GM13976 (cell line): ENCODE measurements around the gene GOLGA6L7.
"Not testable (repeated sequence)": the region's sequence is repeated elsewhere in the genome, so short reads cannot be mapped to it uniquely, and the experiment has no call there.

ENCODE experiments used
- DNase-seq: peaks from one replicate; pipeline ENCODE4 v3.0.0; 2012; ENCODE audit warnings: low spot score
- in situ Hi-C: fragments of 300-500 bp; cut with MboI; formaldehyde crosslinking; loops from one replicate; pipeline ENCODE4 v1.12.0; 2022; ENCODE audit warnings: low sequenced_read_pairs, mixed read lengths, inconsistent platforms; ENCODE audit not compliant: unreplicated experiment
- TF ChIP-seq, protein P1 (sequence below): IDR thresholded peaks from 2 replicates; pipeline ENCODE4 v1.5.1; 2012; ENCODE audit warnings: borderline replicate concordance, mild to moderate bottlenecking; ENCODE audit not compliant: insufficient read depth; ENCODE audit errors: extremely low read depth, missing control alignments, control extremely low read depth

Gene GOLGA6L7

DNA sequence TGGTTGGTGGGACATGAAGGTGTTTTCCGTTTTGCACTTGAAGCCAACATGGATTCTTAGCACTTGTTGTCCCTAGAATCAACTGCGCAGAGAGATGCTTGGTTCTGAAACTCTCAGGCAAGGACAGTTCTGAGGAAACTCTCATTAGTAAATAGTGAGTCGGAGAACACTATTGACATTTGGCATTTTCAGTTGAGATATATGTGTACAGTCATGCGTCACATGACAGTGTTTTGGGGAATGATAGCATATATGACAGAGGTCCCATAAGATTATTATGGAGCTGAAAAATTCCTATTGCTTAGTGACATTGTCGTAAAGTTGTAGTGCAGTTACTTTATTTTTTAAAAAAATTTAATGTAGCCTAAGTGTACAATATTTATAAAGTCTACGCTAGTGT is 43.1 kb upstream of the GOLGA6L7 start:
- in situ Hi-C loops, result no loop called here
- TF ChIP-seq, protein P1, sequence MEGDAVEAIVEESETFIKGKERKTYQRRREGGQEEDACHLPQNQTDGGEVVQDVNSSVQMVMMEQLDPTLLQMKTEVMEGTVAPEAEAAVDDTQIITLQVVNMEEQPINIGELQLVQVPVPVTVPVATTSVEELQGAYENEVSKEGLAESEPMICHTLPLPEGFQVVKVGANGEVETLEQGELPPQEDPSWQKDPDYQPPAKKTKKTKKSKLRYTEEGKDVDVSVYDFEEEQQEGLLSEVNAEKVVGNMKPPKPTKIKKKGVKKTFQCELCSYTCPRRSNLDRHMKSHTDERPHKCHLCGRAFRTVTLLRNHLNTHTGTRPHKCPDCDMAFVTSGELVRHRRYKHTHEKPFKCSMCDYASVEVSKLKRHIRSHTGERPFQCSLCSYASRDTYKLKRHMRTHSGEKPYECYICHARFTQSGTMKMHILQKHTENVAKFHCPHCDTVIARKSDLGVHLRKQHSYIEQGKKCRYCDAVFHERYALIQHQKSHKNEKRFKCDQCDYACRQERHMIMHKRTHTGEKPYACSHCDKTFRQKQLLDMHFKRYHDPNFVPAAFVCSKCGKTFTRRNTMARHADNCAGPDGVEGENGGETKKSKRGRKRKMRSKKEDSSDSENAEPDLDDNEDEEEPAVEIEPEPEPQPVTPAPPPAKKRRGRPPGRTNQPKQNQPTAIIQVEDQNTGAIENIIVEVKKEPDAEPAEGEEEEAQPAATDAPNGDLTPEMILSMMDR, result no peak
- no peak for DNase-seq

DNA sequence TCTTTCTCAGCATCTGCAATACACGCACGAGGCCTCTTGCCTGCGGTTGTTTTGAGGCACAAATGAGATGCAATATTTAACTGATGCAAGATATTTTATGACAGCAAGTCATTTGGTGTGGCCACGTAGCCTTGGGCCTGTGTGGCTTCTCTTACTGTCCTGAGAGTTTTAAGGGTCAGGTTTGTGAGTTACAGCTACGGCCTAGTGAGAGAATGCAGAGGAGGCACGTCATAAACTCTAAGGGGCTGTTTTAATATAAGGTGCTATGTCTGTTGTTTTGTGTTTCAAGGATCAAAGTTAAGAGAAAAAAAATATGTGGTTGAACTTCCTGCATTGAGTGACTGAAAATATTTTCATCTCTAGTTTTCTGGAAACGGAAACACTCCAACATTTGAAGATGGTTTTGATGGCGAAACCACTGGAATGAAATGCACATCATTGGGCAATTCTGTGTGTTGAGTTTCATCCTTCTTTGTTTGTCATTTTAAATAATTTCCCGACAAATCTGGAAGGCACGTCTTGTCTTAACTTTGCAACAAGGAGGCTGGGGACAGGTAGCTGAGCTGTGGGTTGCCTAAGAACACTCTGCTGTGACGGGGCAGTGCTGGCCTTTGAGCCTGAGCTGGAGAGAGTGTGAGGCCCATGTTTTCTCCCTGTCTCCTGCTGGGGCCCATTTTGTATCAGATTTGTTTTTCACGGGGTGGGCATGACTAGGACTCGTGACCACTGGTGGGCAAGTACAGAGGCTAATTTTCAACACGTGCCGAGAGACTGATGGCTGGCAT is 42.5 kb upstream of the GOLGA6L7 start:
- TF ChIP-seq, protein P1, result no peak
- DNase-seq, result no peak
- in situ Hi-C loops, result no loop called here

DNA sequence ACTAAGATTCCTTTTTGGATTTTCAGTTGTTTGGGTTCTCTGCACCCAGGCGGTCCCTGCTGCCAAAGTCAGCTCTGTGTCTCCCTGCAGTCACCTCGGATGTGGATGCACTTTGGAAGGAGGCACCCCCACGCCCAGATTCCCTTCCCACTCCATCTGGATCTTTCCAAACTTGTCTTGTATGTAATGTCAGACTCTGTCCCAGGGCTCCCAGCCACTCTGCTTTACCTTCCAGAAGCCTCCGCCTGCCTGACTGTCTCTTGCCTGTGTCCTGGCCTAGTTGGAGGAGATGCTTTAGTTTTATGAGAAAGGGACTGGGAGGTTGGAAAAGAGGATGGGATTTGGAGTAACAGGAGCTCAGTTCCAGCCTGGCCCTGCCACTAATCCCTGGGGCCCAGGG is 41.8 kb upstream of the GOLGA6L7 start:
- in situ Hi-C loops, DNase-seq: not testable (repeated sequence)

DNA sequence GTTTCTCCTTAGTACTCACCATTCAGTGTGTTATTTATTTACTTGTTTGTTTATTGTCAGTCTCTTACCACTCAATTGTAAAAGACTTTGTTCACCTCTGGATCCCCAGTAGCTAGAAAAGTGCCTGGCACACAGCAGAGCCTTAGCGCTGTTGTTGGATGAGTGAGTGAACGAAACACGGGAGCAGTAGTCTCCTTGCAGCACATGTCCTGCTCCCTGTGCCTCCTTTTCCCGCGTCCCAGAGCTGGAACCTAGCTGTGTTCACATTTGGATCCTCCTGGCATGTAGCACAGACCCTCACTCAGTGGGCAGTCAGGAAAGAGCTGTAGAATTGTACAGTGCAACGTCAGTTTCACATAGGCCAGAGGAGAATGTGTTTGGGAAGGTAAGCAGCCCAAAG is 41.4 kb upstream of the GOLGA6L7 start:
- DNase-seq, in situ Hi-C loops: not testable (repeated sequence)

DNA sequence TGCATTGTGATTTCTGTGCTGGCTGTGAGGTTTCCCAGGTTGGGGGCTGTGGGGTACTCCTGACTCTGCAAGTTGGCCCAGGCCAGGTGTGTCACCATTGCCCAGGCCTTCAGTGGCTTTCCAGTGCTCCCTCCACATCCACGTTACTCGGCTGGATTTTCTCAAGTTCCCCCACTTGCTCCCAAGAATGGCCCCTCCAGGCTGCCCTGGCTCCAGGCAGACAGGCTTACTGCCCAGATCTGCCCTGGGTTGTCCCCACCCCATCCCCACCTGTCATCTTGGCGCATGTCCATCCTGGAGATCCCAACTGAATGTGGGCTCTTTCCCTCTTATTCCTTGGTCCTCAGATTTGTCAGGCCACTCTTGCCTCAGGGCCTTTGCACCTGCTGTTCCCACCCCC is 40.9 kb upstream of the GOLGA6L7 start:
- TF ChIP-seq, protein P1, result no peak
- in situ Hi-C loops, result no loop called here
- no peak for DNase-seq

DNA sequence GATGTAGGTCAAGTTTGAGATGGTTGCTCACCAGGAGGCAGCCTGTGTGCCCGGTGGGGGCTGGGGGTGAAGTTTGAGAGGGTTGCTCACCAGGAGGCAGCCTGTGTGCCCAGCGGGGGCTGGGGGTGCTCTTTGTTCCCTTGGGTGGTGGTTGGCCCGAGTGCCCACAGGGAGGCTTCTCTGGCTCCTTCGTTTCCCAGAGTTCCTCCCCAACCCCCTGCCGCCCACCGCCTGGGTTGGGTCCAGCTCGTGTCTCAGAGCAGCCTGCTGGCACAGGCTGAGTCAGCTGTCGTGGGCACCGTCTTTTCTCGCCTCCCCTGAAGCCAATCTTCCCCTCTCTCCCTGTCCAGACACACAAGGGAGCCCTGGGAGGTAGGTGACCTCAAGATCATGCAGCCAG is 40.5 kb upstream of the GOLGA6L7 start:
- DNase-seq, result no peak
- TF ChIP-seq, protein P1, result no peak
- in situ Hi-C loops, result no loop called here

DNA sequence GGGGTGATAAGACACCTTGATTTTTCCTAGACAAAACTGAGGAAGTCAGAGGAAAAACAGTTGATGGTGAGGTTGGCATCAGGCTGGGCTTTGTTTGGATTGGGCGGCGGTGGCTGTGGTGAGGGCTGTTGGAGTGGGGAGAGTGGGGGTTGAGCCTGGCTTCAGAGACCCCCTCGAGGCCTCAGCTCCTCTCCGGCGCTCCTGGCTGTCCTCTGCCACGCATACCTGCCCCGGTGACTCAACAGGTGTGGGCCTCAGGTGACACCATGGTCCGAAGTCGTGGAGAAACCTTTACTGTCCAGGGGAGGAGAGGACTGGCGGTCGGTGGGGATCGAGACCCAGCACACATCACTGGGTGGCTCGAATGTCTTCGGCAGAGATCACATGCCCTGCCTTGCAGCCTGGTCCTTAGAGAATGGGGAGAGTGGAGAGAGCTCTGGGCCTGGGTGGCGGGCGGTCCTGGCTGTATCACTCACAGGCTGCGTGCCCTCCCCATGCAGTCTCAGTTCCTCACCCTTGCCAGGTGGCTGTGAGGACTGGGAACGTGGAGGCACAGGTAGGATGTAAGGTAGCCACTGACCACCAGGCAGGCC is 40.0 kb upstream of the GOLGA6L7 start:
- in situ Hi-C loops, result no loop called here
- DNase-seq, result no peak
- TF ChIP-seq, protein P1, result no peak
